HepG2 (cell line): ENCODE measurements around the gene TOM1L2. TPM values are rescaled to one million over a fixed set of nuclear protein-coding genes. Genes with fewer than 3 reads are reported as not detected.

Experiments
- ATAC-seq: fragments of 200-7000 bp; cut with Tn5 transposase; 3 replicates; pipeline ENCODE4 v1.9.1; 2020; ENCODE audit warnings: mild to moderate bottlenecking, moderate library complexity
- BruUV-seq: library from RNA; stranded (reverse); fragments of 400-500 nt; replicated peaks from 2 replicates; lab custom pipeline; 2021; lab: Mats Ljungman, UMichigan
- CTCF ChIA-PET: fragments of 300-600 bp; formaldehyde crosslinking; extraction: SDS; loops from one replicate; lab custom pipeline; 2021; ENCODE audit warnings: low total read pairs, inconsistent platforms, low intra/inter-chr PET ratio; lab: Yijun Ruan, JAX
- POLR2A ChIA-PET: fragments of 350-600 bp; sonication (Branson Sonifier 250); formaldehyde crosslinking; loops from one replicate; lab custom pipeline; 2020; ENCODE audit warnings: antibody characterized with exemption, inconsistent platforms; lab: Yijun Ruan, JAX
- DNase-seq: peaks from one replicate; pipeline ENCODE4 v3.0.0-alpha.2; 2015; ENCODE audit warnings: low spot score
- FAIRE-seq: peaks from 3 replicates; lab custom pipeline; 2011; peaks lifted over from hg19 to GRCh38; lab: Jason Lieb, UNC
- H2AFZ ChIP-seq: one replicate; pipeline ENCODE4 v1.6.1; 2011; ENCODE audit warnings: low read length, inconsistent platforms
- H3K27ac ChIP-seq: fragments of 300-600 bp; 3 replicates; pipeline ENCODE4 v1.8.0; 2011; ENCODE audit warnings: mixed run types, mild to moderate bottlenecking, mixed read lengths, low read length, inconsistent platforms; ENCODE audit not compliant: insufficient read depth; ENCODE audit errors: extremely low read length
- H3K27me3 ChIP-seq, 2 experiments: fragments of 200-600 bp in 1 of 2; 2 replicates in 1 of 2; 3 replicates in 1 of 2; pipeline versions ENCODE4 v1.6.0 to v1.8.0; 2011; ENCODE audit warnings: low read length in 2 of 2, mild to moderate bottlenecking in 2 of 2, moderate library complexity in 2 of 2, inconsistent platforms in 1 of 2; ENCODE audit not compliant: insufficient read depth in 2 of 2, control insufficient read depth in 1 of 2
- H3K36me3 ChIP-seq, 2 experiments: fragments of 200-600 bp in 1 of 2; replicated peaks in 1 of 2; 2 replicates in 1 of 2; 3 replicates in 1 of 2; pipeline versions ENCODE4 v1.5.1 to v1.8.0; 2011; ENCODE audit warnings: low read length in 2 of 2, inconsistent platforms in 1 of 2; ENCODE audit not compliant: insufficient read depth in 2 of 2, control insufficient read depth in 1 of 2
- H3K4me1 ChIP-seq: 2 replicates; pipeline ENCODE4 v1.5.1; 2012; ENCODE audit warnings: low read length, inconsistent platforms; ENCODE audit not compliant: insufficient read depth
- H3K4me2 ChIP-seq: 2 replicates; pipeline ENCODE4 v1.6.0; 2011; ENCODE audit warnings: low read depth, low read length, inconsistent platforms
- H3K4me3 ChIP-seq, 3 experiments: fragments of 200-600 bp in 1 of 3; sonication (generic), shearing (Covaris generic) in 1 of 3; replicated peaks in 1 of 3; 2 replicates each; pipeline ENCODE4 v1.5.1; 2011 to 2016; ENCODE audit warnings: low read length in 3 of 3, inconsistent platforms in 2 of 3, low read depth in 2 of 3, mild to moderate bottlenecking in 2 of 3, control low read depth in 1 of 3, mixed read lengths in 1 of 3; ENCODE audit not compliant: insufficient read depth in 1 of 3
- H3K79me2 ChIP-seq: one replicate; pipeline ENCODE4 v1.6.1; 2011; ENCODE audit warnings: low read length, inconsistent platforms; ENCODE audit not compliant: insufficient read depth
- H3K9ac ChIP-seq: 2 replicates; pipeline ENCODE4 v1.6.0; 2011; ENCODE audit warnings: mild to moderate bottlenecking, low read depth, low read length, inconsistent platforms; ENCODE audit not compliant: insufficient read depth
- H3K9me3 ChIP-seq: 2 replicates; pipeline ENCODE4 v1.5.1; 2012; ENCODE audit warnings: mild to moderate bottlenecking, low read length
- H4K20me1 ChIP-seq: 2 replicates; pipeline ENCODE4 v1.6.0; 2011; ENCODE audit warnings: inconsistent platforms, mild to moderate bottlenecking, low read length, moderate library complexity; ENCODE audit not compliant: insufficient read depth
- FOSL1 ChIP-seq: sonication (generic); formaldehyde crosslinking; IDR thresholded peaks from 2 replicates; pipeline ENCODE4 v1.9.0; 2021; ENCODE audit warnings: missing genetic modification reagents, borderline replicate concordance
- KLF6 ChIP-seq: IDR thresholded peaks from 2 replicates; pipeline ENCODE4 v1.8.0; 2016; ENCODE audit warnings: missing biosample characterization, missing genetic modification reagents
- MAF1 ChIP-seq: sonication (generic); formaldehyde crosslinking; IDR thresholded peaks from 2 replicates; pipeline ENCODE4 v1.5.0; 2020; ENCODE audit warnings: missing genetic modification reagents, borderline replicate concordance
- NR1H2 ChIP-seq: sonication (generic); formaldehyde crosslinking; IDR thresholded peaks from 2 replicates; pipeline ENCODE4 v1.8.1; 2022; ENCODE audit warnings: low read depth, missing genetic modification reagents, borderline replicate concordance
- PHF21A ChIP-seq: sonication (generic); formaldehyde crosslinking; IDR thresholded peaks from 2 replicates; pipeline ENCODE4 v1.5.0; 2020; ENCODE audit warnings: mild to moderate bottlenecking, missing genetic modification reagents
- REL ChIP-seq: sonication (generic); formaldehyde crosslinking; conservative IDR thresholded peaks from 2 replicates; pipeline ENCODE4 v1.8.0; 2022; ENCODE audit warnings: mild to moderate bottlenecking, missing genetic modification reagents, moderate library complexity
- TP53 ChIP-seq: sonication (generic); formaldehyde crosslinking; conservative IDR thresholded peaks from 2 replicates; pipeline ENCODE4 v1.4.0; 2020; ENCODE audit warnings: missing genetic modification reagents
- ZFP90 ChIP-seq: sonication (generic); formaldehyde crosslinking; IDR thresholded peaks from 2 replicates; pipeline ENCODE4 v1.8.0; 2022; ENCODE audit warnings: missing genetic modification reagents, mild to moderate bottlenecking, inconsistent platforms, borderline replicate concordance
- ZNF17 ChIP-seq: sonication (generic); formaldehyde crosslinking; IDR thresholded peaks from 2 replicates; pipeline ENCODE4 v1.5.0; 2020; ENCODE audit warnings: mild to moderate bottlenecking, missing genetic modification reagents
- ZSCAN22 ChIP-seq: sonication (generic); formaldehyde crosslinking; IDR thresholded peaks from 2 replicates; pipeline ENCODE4 v1.4.0; 2020; ENCODE audit warnings: mild to moderate bottlenecking, missing genetic modification reagents
- WGBS: methylation state at CpG from one replicate; pipeline ENCODE4 v1.1.6; 2017; ENCODE audit warnings: low lambda C conversion rate; 5-methylcytosine and 5-hydroxymethylcytosine counted together
- in situ Hi-C: cut with HindIII; loops from 2 replicates; pipeline ENCODE4 v1.10.0; 2017; ENCODE audit warnings: low pct_unique_long_range_greater_than_20kb; ENCODE audit not compliant: extremely low pct_ligation_motif_present
- intact Hi-C: fragments of 100-400 bp; cut with micrococcal nuclease; formaldehyde crosslinking; loops from one replicate; pipeline ENCODE4 v1.10.0; 2022; ENCODE audit not compliant: unreplicated experiment
- polyA plus RNA-seq, 8 experiments: library from polyadenylated mRNA; depleted of rRNA in 3 of 8; stranded (reverse) in 7 of 8; unstranded in 1 of 8; fragments of >200 nt; fragmentation: Illumina TruSeq in 4 of 8; extraction: Trizol in 4 of 8; gene quantifications; 2 replicates each; pipeline versions ENCODE4 v1.2.1 to v1.2.3, GENCODE V29; 2011 to 2016; ENCODE audit warnings: low read depth in 4 of 8, missing spikeins in 1 of 8, mixed read lengths in 1 of 8; ENCODE audit not compliant: insufficient read depth in 1 of 8
- total RNA-seq, 5 experiments: library from RNA; depleted of rRNA; stranded (reverse); fragments of >200 nt; fragmentation: Illumina TruSeq; extraction: Trizol; gene quantifications; 2 replicates each; pipeline ENCODE4 v1.2.3, GENCODE V29; 2016; ENCODE audit warnings: low read depth in 1 of 5
- TF ChIP-seq, protein P1 (sequence below): sonication (generic); formaldehyde crosslinking; IDR thresholded peaks from 2 replicates; pipeline ENCODE4 v1.9.0; 2022; ENCODE audit warnings: low read depth, missing genetic modification reagents
- TF ChIP-seq, protein P2 (sequence below): sonication (generic); formaldehyde crosslinking; conservative IDR thresholded peaks from 2 replicates; pipeline ENCODE4 v1.8.1; 2023; ENCODE audit warnings: missing genetic modification reagents

The TOM1L2 gene
- total and polyA plus RNA-seq, 2 of the 13 experiments (the other 11 are each of a cell fraction or from before 2014, with no cell fraction given): 4.7 to 7.4 TPM

DNA sequence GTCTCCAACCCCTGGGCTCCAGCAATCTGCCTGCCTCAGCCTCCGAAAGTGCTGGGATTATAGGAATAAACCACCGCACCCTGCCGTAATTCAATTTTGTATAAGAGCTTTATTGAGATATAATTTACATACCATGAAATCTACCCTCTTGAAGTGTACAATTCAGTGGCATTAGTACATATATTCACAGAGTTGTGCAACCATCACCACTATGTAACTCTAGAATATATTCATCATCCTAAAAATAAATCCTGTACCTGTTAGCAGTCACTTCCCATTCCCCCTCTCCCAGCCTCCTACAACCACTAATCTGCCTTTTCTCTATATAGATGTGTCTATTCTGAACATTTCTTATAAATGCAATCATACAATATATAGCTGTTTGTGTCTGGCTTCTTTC lies 26.1 kb downstream of the TOM1L2 start (continued):
- TF ChIP-seq REL (CRISPR knock-in tag) (no peak), ZFP90 (CRISPR knock-in tag) (no peak), PHF21A (CRISPR knock-in tag) (no peak), ZSCAN22 (CRISPR knock-in tag) (no peak), TP53 (CRISPR knock-in tag) (no peak), ZNF17 (no peak), NR1H2 (CRISPR knock-in tag) (no peak), FOSL1 (CRISPR knock-in tag) (no peak), KLF6 (CRISPR knock-in tag) (no peak)
- TF ChIP-seq, protein P1, sequence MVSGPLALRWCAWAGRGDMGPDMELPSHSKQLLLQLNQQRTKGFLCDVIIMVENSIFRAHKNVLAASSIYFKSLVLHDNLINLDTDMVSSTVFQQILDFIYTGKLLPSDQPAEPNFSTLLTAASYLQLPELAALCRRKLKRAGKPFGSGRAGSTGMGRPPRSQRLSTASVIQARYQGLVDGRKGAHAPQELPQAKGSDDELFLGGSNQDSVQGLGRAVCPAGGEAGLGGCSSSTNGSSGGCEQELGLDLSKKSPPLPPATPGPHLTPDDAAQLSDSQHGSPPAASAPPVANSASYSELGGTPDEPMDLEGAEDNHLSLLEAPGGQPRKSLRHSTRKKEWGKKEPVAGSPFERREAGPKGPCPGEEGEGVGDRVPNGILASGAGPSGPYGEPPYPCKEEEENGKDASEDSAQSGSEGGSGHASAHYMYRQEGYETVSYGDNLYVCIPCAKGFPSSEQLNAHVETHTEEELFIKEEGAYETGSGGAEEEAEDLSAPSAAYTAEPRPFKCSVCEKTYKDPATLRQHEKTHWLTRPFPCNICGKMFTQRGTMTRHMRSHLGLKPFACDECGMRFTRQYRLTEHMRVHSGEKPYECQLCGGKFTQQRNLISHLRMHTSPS (CRISPR knock-in tag): no peak

DNA sequence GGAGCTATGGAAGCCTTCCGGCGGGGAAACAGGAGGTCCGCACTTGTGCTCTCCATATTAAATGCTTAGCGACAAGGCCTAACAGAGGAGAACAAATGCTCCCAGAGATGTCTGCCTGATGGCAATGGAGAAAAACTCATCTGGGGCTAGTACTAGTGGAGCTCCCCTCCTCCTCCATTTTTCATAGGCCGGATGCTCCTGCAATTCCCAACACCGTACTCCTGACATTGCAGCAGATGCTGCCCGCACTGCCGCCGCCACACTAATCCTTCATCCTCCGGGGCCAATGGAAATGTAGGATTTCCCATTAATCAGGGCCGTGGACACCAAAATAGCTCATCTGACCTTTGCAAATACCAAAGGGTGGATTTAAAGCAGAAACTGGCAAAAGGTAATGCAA lies 27.5 kb downstream of the TOM1L2 start:
- Histone ChIP-seq H3K4me3 (no peak overlapping the region), H3K27me3 (no peaks in the 10 kb centered on the region), H2AFZ (no peak overlapping the region), H3K36me3 (no peaks in the 10 kb centered on the region), H3K9me3 (no peaks in the 10 kb centered on the region), H3K9ac (no peak overlapping the region), H3K27ac (no peak overlapping the region), H4K20me1 (no peaks in the 10 kb centered on the region), H3K4me2 (no peak overlapping the region), H3K4me1 (peaks cover 43% of the 10 kb centered on the region), H3K79me2 (no peaks in the 10 kb centered on the region)
- FAIRE-seq: no peak
- no peak for DNase-seq
- no TSS peak for BruUV-seq
- WGBS: 95% methylated on average over 11 of the region's 11 CpGs
- intact Hi-C loops: no loop called here
- ATAC-seq: no peak
- in situ Hi-C loops: no loop called here
- no peak for TF ChIP-seq MAF1 (CRISPR knock-in tag)
- TF ChIP-seq, protein P2, sequence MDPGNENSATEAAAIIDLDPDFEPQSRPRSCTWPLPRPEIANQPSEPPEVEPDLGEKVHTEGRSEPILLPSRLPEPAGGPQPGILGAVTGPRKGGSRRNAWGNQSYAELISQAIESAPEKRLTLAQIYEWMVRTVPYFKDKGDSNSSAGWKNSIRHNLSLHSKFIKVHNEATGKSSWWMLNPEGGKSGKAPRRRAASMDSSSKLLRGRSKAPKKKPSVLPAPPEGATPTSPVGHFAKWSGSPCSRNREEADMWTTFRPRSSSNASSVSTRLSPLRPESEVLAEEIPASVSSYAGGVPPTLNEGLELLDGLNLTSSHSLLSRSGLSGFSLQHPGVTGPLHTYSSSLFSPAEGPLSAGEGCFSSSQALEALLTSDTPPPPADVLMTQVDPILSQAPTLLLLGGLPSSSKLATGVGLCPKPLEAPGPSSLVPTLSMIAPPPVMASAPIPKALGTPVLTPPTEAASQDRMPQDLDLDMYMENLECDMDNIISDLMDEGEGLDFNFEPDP (CRISPR knock-in tag): 0 out of 2 replicates have a peak, but pooled peaks have one; percentile 44
- CTCF ChIA-PET: no interaction called here
- POLR2A ChIA-PET: no interaction called here
